ENCODE results near the gene DAND5.

The DAND5 gene

DNA sequence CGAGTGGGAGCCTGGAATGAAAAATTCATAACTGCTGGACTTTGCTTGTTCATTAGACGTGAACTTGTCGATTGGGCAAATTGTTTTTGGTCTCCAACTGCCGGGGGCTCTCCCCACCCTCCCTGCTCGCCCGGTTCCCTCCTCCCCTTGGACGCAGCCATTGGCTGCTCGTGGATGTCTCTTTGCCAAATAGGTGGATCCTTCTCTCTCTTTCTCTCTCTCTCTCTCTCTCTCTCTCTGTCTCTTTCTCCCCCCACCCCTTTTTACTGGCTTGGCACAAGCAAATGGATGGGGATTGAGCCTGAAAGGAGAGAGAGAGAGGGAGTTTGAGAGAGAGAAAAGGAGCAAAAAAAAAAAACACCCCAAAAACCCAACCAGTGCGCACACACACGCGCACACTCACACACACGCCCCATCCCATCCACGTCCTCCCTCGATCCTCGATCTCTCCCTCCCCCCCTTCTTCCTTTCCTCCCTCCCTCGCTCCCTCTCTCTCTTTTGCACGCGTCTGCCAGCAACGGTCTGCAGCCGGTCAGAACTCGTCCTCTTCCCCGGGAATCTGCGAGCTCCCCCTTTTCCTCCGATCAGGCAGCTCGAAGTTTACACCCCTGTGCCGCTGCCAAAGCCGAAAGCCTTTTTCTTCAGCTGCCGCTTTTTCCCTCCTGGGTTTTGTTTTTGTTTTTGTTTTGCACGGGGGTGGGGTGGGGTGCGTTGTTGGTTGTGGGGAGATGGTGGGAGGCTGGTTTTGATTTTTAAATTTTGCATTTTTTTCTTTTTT is 53.7 kb downstream of the DAND5 start:
- no peak for DNase-seq (ENCODE audit: low read depth in 3 of 3)

DNA sequence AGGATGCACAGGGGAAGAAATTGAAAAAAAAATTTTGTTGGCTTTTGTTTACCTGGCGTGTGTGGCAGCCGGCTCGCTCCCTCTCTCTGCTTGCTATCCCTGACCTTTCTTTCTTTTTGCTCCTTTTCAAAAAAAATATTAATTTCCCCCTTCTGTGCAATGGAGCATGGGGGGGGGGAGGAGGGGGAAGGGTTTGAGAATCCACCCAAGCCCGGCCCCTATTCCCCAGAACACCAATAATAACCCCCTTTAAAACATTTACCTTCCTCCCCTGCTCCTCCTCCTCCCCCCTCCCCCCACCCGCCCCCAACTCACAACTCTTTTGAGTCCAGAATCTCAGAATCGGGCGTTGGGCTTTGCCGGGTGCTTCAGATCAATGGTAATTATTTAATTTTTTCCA is 54.3 kb downstream of the DAND5 start:
- DNase-seq (ENCODE audit: low read depth in 3 of 3) = no peak

Data from stimulated activated CD4-positive, alpha-beta T cell treated with anti-CD3 and anti-CD28 coated beads, TNF-alpha, amount 100 ng/mL, for 24 hours (primary cell).